GM12872 (cell line): Measurements from ENCODE around the gene PDCD4.

ENCODE experiments used
- TF ChIP-seq, protein P1 (sequence below): IDR thresholded peaks from 3 replicates; pipeline ENCODE4 v1.5.1; 2011; ENCODE audit warnings: low read depth, mild to moderate bottlenecking, low read length, moderate library complexity; ENCODE audit not compliant: insufficient read depth

Gene PDCD4

DNA sequence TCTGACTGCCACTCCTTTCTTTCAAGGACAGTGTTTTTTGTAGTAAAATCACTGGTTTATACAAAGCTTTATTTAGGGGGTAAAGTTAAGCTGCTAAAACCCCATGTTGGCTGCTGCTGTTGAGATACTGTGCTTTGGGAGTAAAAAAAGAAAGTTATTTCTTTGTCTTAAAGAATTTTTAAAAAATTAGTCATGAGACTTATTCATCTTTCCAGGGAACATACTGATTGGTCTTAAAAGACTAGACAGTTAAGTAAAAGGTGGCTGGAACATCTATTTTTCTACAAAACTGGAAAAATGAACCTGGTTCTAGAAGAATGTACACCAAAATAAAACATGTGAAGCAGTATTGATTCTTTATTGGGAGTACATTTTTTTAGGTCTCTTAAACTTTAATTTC is 26.7 kb downstream of the PDCD4 start:
- TF ChIP-seq, protein P1, sequence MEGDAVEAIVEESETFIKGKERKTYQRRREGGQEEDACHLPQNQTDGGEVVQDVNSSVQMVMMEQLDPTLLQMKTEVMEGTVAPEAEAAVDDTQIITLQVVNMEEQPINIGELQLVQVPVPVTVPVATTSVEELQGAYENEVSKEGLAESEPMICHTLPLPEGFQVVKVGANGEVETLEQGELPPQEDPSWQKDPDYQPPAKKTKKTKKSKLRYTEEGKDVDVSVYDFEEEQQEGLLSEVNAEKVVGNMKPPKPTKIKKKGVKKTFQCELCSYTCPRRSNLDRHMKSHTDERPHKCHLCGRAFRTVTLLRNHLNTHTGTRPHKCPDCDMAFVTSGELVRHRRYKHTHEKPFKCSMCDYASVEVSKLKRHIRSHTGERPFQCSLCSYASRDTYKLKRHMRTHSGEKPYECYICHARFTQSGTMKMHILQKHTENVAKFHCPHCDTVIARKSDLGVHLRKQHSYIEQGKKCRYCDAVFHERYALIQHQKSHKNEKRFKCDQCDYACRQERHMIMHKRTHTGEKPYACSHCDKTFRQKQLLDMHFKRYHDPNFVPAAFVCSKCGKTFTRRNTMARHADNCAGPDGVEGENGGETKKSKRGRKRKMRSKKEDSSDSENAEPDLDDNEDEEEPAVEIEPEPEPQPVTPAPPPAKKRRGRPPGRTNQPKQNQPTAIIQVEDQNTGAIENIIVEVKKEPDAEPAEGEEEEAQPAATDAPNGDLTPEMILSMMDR, result no peak

DNA sequence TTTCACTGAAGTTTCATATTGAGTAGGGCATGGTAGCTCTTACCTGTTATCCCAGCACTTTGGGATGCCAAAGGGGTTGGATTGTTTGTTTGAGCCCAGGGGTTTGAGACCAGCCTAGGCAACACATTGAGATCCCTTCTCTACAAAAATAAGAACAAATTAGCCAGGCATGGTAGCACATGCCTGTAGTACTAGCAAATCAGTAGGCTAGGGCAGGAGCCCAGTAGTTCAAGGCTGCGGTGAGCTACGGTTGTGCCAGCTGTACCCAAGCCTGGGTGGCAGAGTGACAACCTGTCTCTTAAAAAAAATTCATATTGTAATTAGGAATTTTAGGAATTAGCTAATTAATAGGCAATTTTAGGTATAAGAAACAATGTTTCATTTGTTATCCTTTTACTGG is 29.3 kb downstream of the PDCD4 start:
- TF ChIP-seq, protein P1, result no peak

DNA sequence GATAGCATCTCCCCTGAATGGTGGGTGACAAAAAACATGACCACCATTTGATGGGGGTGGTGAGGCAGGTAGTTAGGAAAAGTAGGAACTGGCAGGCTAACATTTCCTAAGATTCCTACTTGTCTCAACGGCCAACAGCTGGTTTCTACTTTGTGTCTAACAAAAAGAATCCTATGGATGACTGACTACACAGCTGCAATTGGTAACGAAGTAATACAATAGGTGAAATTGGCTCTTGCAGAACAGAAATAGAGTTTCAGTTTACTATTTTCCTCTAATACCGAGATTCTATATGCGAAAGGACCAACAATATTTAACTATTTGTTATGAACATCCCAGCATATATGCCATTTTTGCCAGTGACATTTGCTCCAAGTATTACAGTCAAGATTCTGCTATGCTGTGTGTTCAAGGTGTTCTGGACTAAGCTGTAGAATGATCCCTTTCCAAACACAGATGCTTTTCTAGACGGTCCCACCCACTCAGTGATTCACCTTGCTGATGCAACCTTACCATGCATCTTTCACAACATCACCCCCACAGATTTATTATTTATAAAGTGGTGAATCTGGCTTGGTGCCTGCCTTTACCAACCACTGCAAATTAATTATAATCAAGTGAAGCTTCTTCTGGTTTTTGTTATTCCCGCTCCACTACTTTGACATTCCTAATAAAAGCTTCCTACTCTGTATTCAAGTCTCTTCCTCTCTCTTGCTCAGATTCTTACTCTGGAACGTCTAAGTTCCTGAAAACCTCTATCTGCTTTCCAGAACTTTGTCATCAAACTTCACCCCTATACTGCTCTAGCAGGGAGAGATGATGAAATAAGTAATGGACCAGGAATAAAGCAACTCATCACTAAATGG is 30.5 kb downstream of the PDCD4 start:
- TF ChIP-seq, protein P1, result no peak

DNA sequence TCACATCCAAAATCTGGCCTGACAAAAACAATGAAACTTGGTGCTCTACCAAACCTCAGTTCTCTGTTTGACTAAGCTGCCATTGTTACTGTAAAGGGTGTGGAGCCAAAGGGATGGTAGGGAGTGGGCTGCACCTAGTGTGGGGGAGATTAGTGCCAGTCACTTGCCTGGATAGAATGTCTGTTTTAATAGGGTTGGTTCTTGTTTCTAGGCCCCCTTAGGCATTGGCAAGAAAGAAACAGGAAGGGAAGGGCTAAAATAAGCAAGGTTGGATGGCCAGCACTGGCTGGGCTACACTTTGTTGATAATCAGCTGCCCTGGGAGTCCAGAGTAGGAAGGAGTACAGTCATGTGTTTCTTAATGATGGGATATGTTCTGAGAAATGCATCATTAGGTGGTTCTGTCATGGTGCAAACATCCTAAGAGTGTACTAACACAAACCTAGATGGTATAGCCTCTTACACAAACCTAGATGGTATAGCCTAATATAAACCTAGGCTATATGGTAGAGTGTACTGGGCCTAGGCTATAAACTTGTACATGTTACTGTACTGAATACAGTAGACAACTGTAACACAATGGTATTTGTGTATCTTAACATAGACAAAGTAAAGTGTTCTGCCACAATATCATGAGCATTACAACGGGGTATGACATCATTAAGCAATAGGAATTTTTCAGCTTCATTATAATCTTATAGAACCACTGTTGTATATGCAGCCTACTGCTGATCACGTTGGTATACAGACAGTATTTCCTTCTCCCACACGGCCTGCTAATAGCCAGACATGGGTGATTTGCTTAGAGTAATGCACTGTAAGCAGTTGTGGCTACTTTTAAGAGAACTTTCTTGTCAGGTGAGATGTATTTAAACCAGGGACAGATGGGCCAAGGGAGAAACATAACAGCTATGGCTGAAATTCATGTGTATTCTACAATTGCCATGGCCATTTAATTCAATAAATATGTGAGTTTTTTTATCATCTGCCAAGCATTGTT is 31.9 kb downstream of the PDCD4 start:
- TF ChIP-seq, protein P1, result no peak

DNA sequence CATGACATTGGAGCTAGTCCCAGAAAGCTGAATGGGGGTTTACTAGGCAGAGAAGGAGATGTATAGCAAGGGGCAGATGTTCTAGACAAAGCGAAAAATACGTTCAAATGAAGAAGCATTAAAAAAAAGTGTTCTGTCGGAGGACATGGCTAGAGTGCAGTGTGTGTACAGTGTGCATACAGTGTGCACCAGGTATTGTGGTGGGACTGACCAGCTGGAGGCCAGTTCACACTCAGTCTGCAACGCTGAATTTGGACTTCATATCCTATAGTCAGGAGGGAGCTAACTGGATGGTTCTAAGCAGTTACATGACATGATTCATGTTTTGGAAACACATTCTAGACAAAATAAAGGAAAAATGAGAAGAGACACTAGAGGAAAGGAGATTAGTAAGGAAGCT is 38.4 kb downstream of the PDCD4 start:
- TF ChIP-seq, protein P1, result no peak

DNA sequence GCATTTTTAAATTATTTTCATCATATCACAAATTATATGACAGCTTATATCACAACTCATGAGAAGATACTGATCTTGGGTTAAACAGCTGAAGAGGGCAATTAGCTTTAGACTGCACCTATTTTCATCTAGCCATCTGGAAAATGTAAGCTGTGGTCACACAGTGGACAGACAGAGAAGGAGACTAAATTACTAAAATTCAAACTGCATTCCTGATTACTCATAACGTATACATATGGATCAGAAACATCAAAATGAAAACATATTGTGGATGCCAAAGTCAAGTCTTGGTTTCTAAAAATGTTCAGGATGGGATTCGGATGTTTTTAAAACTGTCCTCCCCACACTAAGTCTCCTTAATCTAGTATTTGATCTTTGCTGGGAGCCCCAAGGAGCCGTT is 40.6 kb downstream of the PDCD4 start:
- TF ChIP-seq, protein P1, result no peak

DNA sequence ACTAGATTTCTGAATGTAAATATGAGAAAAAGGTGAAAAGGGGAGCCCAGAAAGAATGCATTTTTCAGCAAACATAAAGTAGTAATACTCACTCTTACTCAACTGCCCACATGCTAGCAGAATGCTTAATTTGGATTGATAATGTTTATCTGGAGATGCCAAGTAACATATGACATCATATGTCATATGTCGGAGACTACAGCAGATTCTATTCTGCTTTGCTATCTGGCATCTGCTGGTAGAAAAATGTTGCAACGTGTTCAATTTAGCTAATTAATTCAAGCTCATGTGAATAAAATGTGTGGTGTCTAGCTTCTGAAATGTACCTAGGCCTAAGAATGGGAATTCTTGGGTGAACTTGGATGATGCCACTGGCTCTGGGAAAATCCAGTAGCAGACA is 42.7 kb downstream of the PDCD4 start:
- TF ChIP-seq, protein P1, result no peak
